DOHH2 (cell line): ENCODE data around the gene DNAI7.

Source experiments
- H3F3A ChIP-seq: fragments of 200-600 bp; sonication (generic), shearing (Covaris generic); 2 replicates; pipeline ENCODE4 v1.6.0; 2016; ENCODE audit warnings: antibody characterized with exemption, mild to moderate bottlenecking; ENCODE audit not compliant: control insufficient read depth, insufficient read depth
- H3K27ac ChIP-seq: fragments of 200-600 bp; sonication (generic); 2 replicates; pipeline ENCODE4 v1.5.1; 2014; ENCODE audit warnings: low read depth, mild to moderate bottlenecking, low read length, moderate library complexity
- H3K27me3 ChIP-seq: fragments of 200-600 bp; sonication (generic); 2 replicates; pipeline ENCODE4 v1.6.1; 2014; ENCODE audit warnings: mild to moderate bottlenecking, low read length, mixed read lengths; ENCODE audit not compliant: control insufficient read depth
- H3K36me3 ChIP-seq: fragments of 200-600 bp; sonication (generic); 2 replicates; pipeline ENCODE4 v1.6.1; 2014; ENCODE audit warnings: mild to moderate bottlenecking, low read length, moderate library complexity, mixed read lengths; ENCODE audit not compliant: control insufficient read depth
- H3K4me1 ChIP-seq: fragments of 200-600 bp; sonication (generic); 2 replicates; pipeline ENCODE4 v1.6.1; 2014; ENCODE audit warnings: mild to moderate bottlenecking, low read length, mixed read lengths; ENCODE audit not compliant: control insufficient read depth
- H3K4me2 ChIP-seq: fragments of 200-600 bp; sonication (generic); 2 replicates; pipeline ENCODE4 v1.6.0; 2014; ENCODE audit warnings: mild to moderate bottlenecking, low read length, moderate library complexity
- H3K4me3 ChIP-seq: fragments of 200-600 bp; sonication (generic); 2 replicates; pipeline ENCODE4 v1.5.1; 2014; ENCODE audit warnings: mild to moderate bottlenecking, low read length, mixed read lengths
- H3K79me2 ChIP-seq: fragments of 200-600 bp; sonication (generic); 2 replicates; pipeline ENCODE4 v1.6.1; 2014; ENCODE audit warnings: mild to moderate bottlenecking, low read length, mixed read lengths; ENCODE audit not compliant: control insufficient read depth
- H3K9me2 ChIP-seq: fragments of 200-600 bp; sonication (generic); replicated peaks from 2 replicates; pipeline ENCODE4 v1.6.1; 2014; ENCODE audit warnings: mild to moderate bottlenecking, low read length, mixed read lengths; ENCODE audit not compliant: control insufficient read depth
- H3K9me3 ChIP-seq: fragments of 200-600 bp; sonication (generic); 2 replicates; pipeline ENCODE4 v1.6.1; 2014; ENCODE audit warnings: antibody characterized with exemption, low read length, mixed read lengths; ENCODE audit not compliant: control insufficient read depth, insufficient read depth
- H4K20me1 ChIP-seq: fragments of 200-600 bp; sonication (generic); 2 replicates; pipeline ENCODE4 v1.6.0; 2014; ENCODE audit warnings: low read depth, mild to moderate bottlenecking, antibody characterized with exemption, low read length, moderate library complexity; ENCODE audit not compliant: control insufficient read depth, insufficient read depth
- EZH2phosphoT487 ChIP-seq: fragments of 200-600 bp; sonication (generic); IDR thresholded peaks from 2 replicates; pipeline ENCODE4 v1.6.1; 2017; ENCODE audit warnings: borderline replicate concordance, mild to moderate bottlenecking, antibody characterized with exemption, low read length, moderate library complexity, mixed read lengths
- TF ChIP-seq, protein P1 (sequence below): fragments of 200-600 bp; sonication (generic); IDR thresholded peaks from one replicate; pipeline ENCODE4 v1.5.1; 2014; ENCODE audit warnings: antibody characterized with exemption, mild to moderate bottlenecking, low read depth, low read length; ENCODE audit not compliant: poor library complexity, severe bottlenecking

The DNAI7 gene

GRCh38 chr12:25186038-25186787 is 8.7 kb downstream of the DNAI7 start:
- H3F3A ChIP-seq: no peaks in the 10 kb centered on the region
- H3K9me2 ChIP-seq: no peaks in the 10 kb centered on the region
- no peak overlapping the region for H3K4me2 ChIP-seq
- H3K36me3 ChIP-seq: no peaks in the 10 kb centered on the region
- H4K20me1 ChIP-seq: no peaks in the 10 kb centered on the region
- 0 out of 2 replicates have a peak, but pooled peaks cover 5% of the 10 kb centered on the region for H3K9me3 ChIP-seq
- H3K27me3 ChIP-seq: no peaks in the 10 kb centered on the region
- H3K79me2 ChIP-seq: no peaks in the 10 kb centered on the region
- no peak overlapping the region for H3K4me3 ChIP-seq
- TF ChIP-seq EZH2phosphoT487: no peak
- TF ChIP-seq, protein P1, sequence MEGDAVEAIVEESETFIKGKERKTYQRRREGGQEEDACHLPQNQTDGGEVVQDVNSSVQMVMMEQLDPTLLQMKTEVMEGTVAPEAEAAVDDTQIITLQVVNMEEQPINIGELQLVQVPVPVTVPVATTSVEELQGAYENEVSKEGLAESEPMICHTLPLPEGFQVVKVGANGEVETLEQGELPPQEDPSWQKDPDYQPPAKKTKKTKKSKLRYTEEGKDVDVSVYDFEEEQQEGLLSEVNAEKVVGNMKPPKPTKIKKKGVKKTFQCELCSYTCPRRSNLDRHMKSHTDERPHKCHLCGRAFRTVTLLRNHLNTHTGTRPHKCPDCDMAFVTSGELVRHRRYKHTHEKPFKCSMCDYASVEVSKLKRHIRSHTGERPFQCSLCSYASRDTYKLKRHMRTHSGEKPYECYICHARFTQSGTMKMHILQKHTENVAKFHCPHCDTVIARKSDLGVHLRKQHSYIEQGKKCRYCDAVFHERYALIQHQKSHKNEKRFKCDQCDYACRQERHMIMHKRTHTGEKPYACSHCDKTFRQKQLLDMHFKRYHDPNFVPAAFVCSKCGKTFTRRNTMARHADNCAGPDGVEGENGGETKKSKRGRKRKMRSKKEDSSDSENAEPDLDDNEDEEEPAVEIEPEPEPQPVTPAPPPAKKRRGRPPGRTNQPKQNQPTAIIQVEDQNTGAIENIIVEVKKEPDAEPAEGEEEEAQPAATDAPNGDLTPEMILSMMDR: no peak
- H3K4me1 ChIP-seq: peaks cover 4% of the 10 kb centered on the region
- no peak overlapping the region for H3K27ac ChIP-seq

DNA sequence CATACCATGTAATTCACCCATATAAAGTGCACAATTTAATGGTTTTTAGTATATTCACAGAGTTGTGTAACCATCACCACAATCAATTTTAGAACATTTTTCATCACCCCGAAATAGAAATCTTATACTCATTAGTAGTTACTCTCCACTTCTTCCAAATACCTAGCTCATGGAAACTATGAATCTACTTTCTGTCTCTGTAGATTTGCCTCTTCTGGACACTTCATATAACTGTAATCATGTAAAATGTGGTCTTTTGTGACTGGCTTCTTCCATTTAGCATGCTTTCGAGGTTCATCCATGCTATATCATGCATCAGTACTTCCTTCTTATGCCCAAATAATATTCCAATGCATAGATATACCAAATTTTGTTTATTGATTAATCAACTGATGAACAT is 10.8 kb downstream of the DNAI7 start:
- Histone ChIP-seq H3K9me2 (no peaks in the 10 kb centered on the region), H3K27ac (no peak overlapping the region), H3K4me2 (no peak overlapping the region), H3K79me2 (no peaks in the 10 kb centered on the region), H3K9me3 (0 out of 2 replicates have a peak, but pooled peaks cover 5% of the 10 kb centered on the region), H4K20me1 (no peaks in the 10 kb centered on the region), H3F3A (no peaks in the 10 kb centered on the region), H3K4me1 (peaks cover 4% of the 10 kb centered on the region), H3K4me3 (no peak overlapping the region), H3K36me3 (no peaks in the 10 kb centered on the region), H3K27me3 (no peaks in the 10 kb centered on the region)
- TF ChIP-seq EZH2phosphoT487: no peak
- TF ChIP-seq, protein P1: no peak

GRCh38 chr12:25182765-25183164 is 12.2 kb downstream of the DNAI7 start:
- TF ChIP-seq, protein P1: no peak
- TF ChIP-seq EZH2phosphoT487: no peak
- H3K36me3 ChIP-seq: no peaks in the 10 kb centered on the region
- 0 out of 2 replicates have a peak, but pooled peaks cover 4% of the 10 kb centered on the region for H3K9me3 ChIP-seq
- H3K9me2 ChIP-seq: no peaks in the 10 kb centered on the region
- peaks cover 4% of the 10 kb centered on the region for H3K4me1 ChIP-seq
- H3K4me2 ChIP-seq: no peak overlapping the region
- no peak overlapping the region for H3K4me3 ChIP-seq
- no peaks in the 10 kb centered on the region for H3K79me2 ChIP-seq
- H3F3A ChIP-seq: no peaks in the 10 kb centered on the region
- no peaks in the 10 kb centered on the region for H4K20me1 ChIP-seq
- peaks cover 3% of the 10 kb centered on the region; the same call in 1 of the 2 replicates for H3K27me3 ChIP-seq
- no peak overlapping the region for H3K27ac ChIP-seq
